HEK293T (cell line): ENCODE data around the gene SDC3.

Experiments
- CTCF ChIA-PET: fragments of 350-600 bp; formaldehyde crosslinking; extraction: SDS; loops from one replicate; lab custom pipeline; 2021; ENCODE audit warnings: antibody characterized with exemption, inconsistent platforms; lab: Yijun Ruan, JAX
- POLR2A ChIA-PET: fragments of 350-600 bp; formaldehyde crosslinking; extraction: SDS; loops from one replicate; lab custom pipeline; 2020; ENCODE audit warnings: antibody characterized with exemption, inconsistent platforms; lab: Yijun Ruan, JAX
- DNase-seq: peaks from one replicate; pipeline ENCODE4 v3.0.0; 2012; ENCODE audit warnings: mixed read lengths; ENCODE audit errors: extremely low spot score
- ARNT ChIP-seq: fragments of 450-650 bp; IDR thresholded peaks from 2 replicates; pipeline ENCODE4 v1.6.1; 2017; ENCODE audit warnings: mild to moderate bottlenecking
- BHLHE40 ChIP-seq: fragments of 450-650 bp; IDR thresholded peaks from 2 replicates; pipeline ENCODE4 v1.6.1; 2016; ENCODE audit warnings: mild to moderate bottlenecking, moderate library complexity, borderline replicate concordance
- CTBP1 ChIP-seq: fragments of 450-650 bp; IDR thresholded peaks from 2 replicates; pipeline ENCODE4 v1.6.1; 2016; ENCODE audit warnings: borderline replicate concordance
- ELF4 ChIP-seq: fragments of 450-650 bp; IDR thresholded peaks from 2 replicates; pipeline ENCODE4 v1.6.1; 2017; ENCODE audit warnings: antibody characterized with exemption
- FOXA1 ChIP-seq: fragments of 450-650 bp; IDR thresholded peaks from 2 replicates; pipeline ENCODE4 v1.6.1; 2016; ENCODE audit warnings: mild to moderate bottlenecking
- FOXK2 ChIP-seq: fragments of 450-650 bp; IDR thresholded peaks from 2 replicates; pipeline ENCODE4 v1.6.1; 2016; ENCODE audit warnings: mild to moderate bottlenecking
- FOXM1 ChIP-seq: fragments of 450-650 bp; IDR thresholded peaks from 2 replicates; pipeline ENCODE4 v1.6.1; 2017; ENCODE audit warnings: mild to moderate bottlenecking, borderline replicate concordance
- HDGF ChIP-seq: fragments of 450-650 bp; IDR thresholded peaks from 2 replicates; pipeline ENCODE4 v1.6.1; 2017; ENCODE audit warnings: antibody characterized with exemption, borderline replicate concordance
- L3MBTL2 ChIP-seq: fragments of 450-650 bp; conservative IDR thresholded peaks from 2 replicates; pipeline ENCODE4 v1.6.1; 2016; ENCODE audit warnings: mild to moderate bottlenecking
- LEF1 ChIP-seq: fragments of 450-650 bp; IDR thresholded peaks from 2 replicates; pipeline ENCODE4 v1.6.1; 2017; ENCODE audit warnings: mild to moderate bottlenecking, borderline replicate concordance
- NFRKB ChIP-seq: fragments of 450-650 bp; IDR thresholded peaks from 2 replicates; pipeline ENCODE4 v1.6.1; 2016; ENCODE audit warnings: mild to moderate bottlenecking, moderate library complexity
- PKNOX1 ChIP-seq: fragments of 450-650 bp; IDR thresholded peaks from 2 replicates; pipeline ENCODE4 v1.6.1; 2016
- SP1 ChIP-seq: fragments of 450-650 bp; IDR thresholded peaks from 2 replicates; pipeline ENCODE4 v1.6.1; 2017
- SUZ12 ChIP-seq: fragments of 450-650 bp; IDR thresholded peaks from 2 replicates; pipeline ENCODE4 v1.6.1; 2016; ENCODE audit warnings: mild to moderate bottlenecking
- TARDBP ChIP-seq: fragments of 450-650 bp; IDR thresholded peaks from 2 replicates; pipeline ENCODE4 v1.6.1; 2016
- ZNF384 ChIP-seq: fragments of 450-650 bp; IDR thresholded peaks from 2 replicates; pipeline ENCODE4 v1.6.1; 2016

SDC3 gene

DNA sequence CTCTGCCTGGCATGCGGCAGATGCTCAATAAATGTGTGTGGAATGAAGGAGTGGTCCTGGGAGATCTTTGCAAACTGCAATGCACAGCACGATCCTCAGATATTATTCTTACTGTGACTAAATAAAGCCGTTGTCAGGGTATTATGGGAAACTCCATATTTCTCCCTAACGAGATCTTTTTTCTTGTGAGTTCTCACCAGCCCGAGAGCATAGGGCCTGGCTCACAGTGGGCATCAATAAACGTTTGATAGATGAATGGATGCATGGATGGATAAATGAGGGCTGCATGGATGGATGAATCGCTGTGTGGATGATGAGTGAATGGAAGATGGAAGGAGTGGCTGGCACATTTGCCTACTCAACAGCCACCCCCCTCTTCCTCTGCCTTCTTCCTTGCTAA, 69.6 kb downstream of the SDC3 start:
- POLR2A ChIA-PET: no interaction called here
- TF ChIP-seq L3MBTL2 (no peak), LEF1 (no peak), FOXA1 (no peak), PKNOX1 (no peak), TARDBP (no peak), FOXM1 (no peak), CTBP1 (no peak), ZNF384 (no peak), NFRKB (no peak), FOXK2 (no peak), ARNT (no peak), SUZ12 (no peak), SP1 (no peak), BHLHE40 (no peak), HDGF (no peak), ELF4 (no peak)
- CTCF ChIA-PET: no interaction called here
- DNase-seq: no peak

DNA sequence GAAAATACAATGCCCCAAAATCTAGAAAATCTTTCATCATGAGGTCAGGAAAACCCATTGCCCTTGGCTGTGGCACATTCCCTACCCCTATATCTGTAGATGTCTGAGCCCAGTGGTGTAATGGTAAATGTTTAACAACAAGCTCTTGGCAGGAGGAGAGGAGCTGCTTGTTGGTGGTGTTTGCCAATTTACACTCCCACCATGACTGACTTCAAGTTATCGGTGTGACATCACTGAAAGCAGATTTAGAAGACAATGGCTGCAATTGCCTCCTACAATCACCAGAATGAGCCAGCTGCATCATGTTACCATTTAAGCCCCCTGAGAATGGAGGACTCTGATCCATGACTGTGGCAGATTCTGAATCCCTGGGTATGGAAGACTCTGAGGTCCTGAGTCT, 70.9 kb downstream of the SDC3 start:
- POLR2A ChIA-PET: interaction anchor here (1.2 kb wide), 1 partner anchor 30 kb away, joined by 3 read pairs; no protein-coding TSS in a partner anchor
- TF ChIP-seq ARNT: no peak
- no peak for TF ChIP-seq ELF4
- no peak for TF ChIP-seq BHLHE40
- no peak for TF ChIP-seq CTBP1
- TF ChIP-seq TARDBP: no peak
- CTCF ChIA-PET: no interaction called here
- no peak for DNase-seq

DNA sequence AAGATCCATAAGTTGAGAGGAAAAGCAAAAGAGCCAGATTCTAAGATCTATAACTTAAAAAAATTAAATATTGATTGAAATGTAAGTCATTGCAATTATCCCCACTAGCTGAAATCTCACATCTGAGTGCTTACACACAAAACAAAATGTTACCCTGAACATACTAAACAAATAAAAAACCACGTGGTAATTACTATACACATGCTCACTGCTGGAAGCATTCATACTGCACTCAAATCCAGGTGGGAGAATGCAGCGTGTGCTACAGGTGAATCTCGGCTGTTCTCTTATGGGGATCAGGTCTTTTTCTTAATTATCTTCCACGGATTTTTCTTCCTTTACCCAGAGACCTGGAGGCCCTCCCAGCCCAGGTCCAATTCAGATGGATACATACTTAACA, 74.3 kb downstream of the SDC3 start:
- ChIA-PET POLR2A (interaction anchor here (1.7 kb wide), 1 partner anchor 10 kb away, joined by 7 read pairs; no protein-coding TSS in a partner anchor), CTCF (no interaction called here)
- no peak for DNase-seq
- no peak for TF ChIP-seq BHLHE40
- no peak for TF ChIP-seq SUZ12
- TF ChIP-seq HDGF: no peak
- TF ChIP-seq ZNF384: no peak
- no peak for TF ChIP-seq SP1
- no peak for TF ChIP-seq L3MBTL2
- no peak for TF ChIP-seq ARNT
- no peak for TF ChIP-seq FOXA1
- no peak for TF ChIP-seq ELF4
- no peak for TF ChIP-seq FOXK2
- TF ChIP-seq CTBP1: no peak
- TF ChIP-seq FOXM1: no peak

DNA sequence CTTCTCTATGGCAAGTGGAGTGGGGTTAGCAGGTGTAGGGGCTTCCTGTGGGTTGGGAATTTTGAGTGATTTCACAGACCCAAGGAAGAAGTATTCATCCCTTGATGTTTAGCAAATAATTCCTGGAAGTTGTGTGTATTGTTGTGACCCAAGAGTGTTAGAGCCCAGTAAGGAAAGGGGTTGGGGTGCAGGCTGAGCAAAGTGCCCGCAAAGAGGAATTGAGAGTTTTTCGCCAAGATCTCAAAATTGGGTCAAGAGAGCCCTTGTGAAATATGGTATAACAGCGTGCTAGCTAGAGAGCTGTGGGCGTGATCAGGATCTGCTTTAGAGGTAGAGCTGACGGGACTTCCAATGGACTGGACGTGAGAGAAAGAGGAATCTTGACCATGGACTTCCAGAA, 78.0 kb downstream of the SDC3 start:
- CTCF ChIA-PET: no interaction called here
- TF ChIP-seq LEF1 (no peak), CTBP1 (no peak), BHLHE40 (no peak), SP1 (no peak), HDGF (no peak), TARDBP (no peak), NFRKB (no peak), FOXK2 (no peak), FOXM1 (no peak), ARNT (no peak), SUZ12 (no peak), L3MBTL2 (no peak), ZNF384 (no peak), FOXA1 (no peak), PKNOX1 (no peak), ELF4 (no peak)
- POLR2A ChIA-PET: no interaction called here
- no peak for DNase-seq

DNA sequence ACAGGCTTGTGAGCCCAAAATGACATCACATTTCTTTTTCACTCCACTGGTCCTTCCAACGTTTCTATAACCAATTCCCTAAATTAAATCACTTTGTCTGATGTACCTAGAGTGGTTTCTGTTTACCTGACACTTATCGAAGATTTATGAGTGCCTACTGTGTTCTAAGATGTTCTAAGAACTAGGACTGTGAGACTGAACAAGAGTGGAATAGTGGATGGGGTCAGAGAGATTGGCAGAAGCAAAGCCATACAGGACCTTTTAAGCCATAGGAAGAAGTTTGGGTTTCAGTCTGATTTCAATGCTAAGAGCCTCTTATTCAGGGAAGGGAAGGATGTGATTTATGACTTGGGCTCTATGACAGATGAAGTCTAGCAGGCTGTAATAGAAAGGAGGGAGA, 78.7 kb downstream of the SDC3 start:
- ChIA-PET POLR2A (no interaction called here), CTCF (no interaction called here)
- no peak for DNase-seq
- TF ChIP-seq L3MBTL2 (0 out of 2 replicates have a peak, but pooled peaks have one; percentile 7), ZNF384 (no peak)

DNA sequence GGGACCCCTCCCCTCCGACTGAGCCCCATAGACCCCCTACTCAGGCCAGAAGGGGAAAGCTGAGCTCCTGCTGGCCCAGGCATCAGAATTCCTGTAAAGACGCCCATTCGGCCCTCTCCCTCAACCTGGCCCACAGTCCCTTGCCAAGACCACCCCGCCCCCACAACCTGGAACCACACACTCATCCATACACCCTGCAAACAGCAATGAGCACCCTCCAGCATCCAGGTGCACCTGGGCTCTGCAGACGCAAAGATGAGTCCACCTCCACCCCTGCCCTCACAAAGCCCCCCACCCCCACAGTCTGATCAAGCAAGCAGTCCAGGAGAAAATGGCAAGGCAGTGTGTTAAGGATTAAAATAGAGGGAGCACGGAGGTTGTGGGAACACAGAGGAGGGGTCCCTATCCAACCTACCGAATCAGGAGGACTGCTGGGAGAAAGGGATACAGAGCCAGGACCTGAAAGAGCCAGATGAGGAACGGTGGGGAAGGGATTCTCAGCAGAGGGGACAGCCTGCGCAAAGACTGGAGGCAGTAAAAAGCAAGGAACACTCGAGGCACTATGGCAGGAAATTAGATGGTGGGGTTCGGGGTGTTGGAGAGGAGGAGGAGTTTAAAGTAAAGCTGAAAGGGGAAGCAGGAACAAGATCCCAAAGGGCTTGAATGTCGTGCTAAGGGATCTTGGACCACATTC, 83.7 kb downstream of the SDC3 start:
- no peak for DNase-seq
- POLR2A ChIA-PET: interaction anchor here (0.8 to 2.3 kb wide), 13 partner anchors 9 to 97 kb away, joined by 3 to 10 read pairs (median 5); no protein-coding TSS in a partner anchor
- TF ChIP-seq PKNOX1 (no peak), HDGF (no peak), SUZ12 (no peak), ELF4 (no peak), FOXA1 (no peak), LEF1 (no peak), L3MBTL2 (no peak), SP1 (no peak), NFRKB (no peak), FOXM1 (no peak), BHLHE40 (no peak), ZNF384 (no peak), TARDBP (no peak), ARNT (no peak), FOXK2 (no peak), CTBP1 (no peak)
- CTCF ChIA-PET: interaction anchor here (0.9 kb wide), 1 partner anchor 23 kb away, joined by 3 read pairs; no protein-coding TSS in a partner anchor
